Left ventricle myocardium superior (tissue), 1 donor: Measurements from ENCODE around the gene ADAM33. TPM values are rescaled to one million over a fixed set of nuclear protein-coding genes. Genes with fewer than 3 reads are reported as not detected.
A peak's percentile ranks its signal among the peaks of the same experiment; 100 is the strongest.

Experiments used
- ATAC-seq: fragments of 200-7000 bp; cut with Tn5 transposase; one replicate; pipeline ENCODE4 v1.9.1; 2020; ENCODE audit warnings: mild to moderate bottlenecking, moderate library complexity
- DNase-seq: peaks from one replicate; pipeline ENCODE4 v3.0.0-alpha.2; 2020
- intact Hi-C: fragments of 100-400 bp; cut with micrococcal nuclease; formaldehyde crosslinking; loops from one replicate; pipeline ENCODE4 v1.11.0; 2022
- total RNA-seq: library from RNA; stranded (reverse); fragmentation: NEBNext Ultra II Directional; extraction: Animal tissue kit (Norgen Biotek cat#: 25700); gene quantifications from one replicate; pipeline ENCODE4 v1.2.1, GENCODE V29; 2021
- donor health status: DM: no; HTN: yes; CAD: no; lungs with severe emphysema.

The ADAM33 gene
- total RNA-seq, 1 donor from 2014 or later, result 12.2 TPM

- ATAC-seq (no peak), DNase-seq (peak; percentile 26)
- intact Hi-C loops, result no loop called here
Measured at GRCh38 chr20:3673221-3674070, 8.4 kb downstream of the ADAM33 start.

GRCh38 chr20:3672547-3673171 lies 9.2 kb downstream of the ADAM33 start:
- intact Hi-C loops, result no loop called here
- DNase-seq (peak; percentile 26), ATAC-seq (no peak)

- DNase-seq, result peak; percentile 19
Measured at GRCh38 chr20:3671986-3672546, 9.7 kb downstream of the ADAM33 start.

DNA sequence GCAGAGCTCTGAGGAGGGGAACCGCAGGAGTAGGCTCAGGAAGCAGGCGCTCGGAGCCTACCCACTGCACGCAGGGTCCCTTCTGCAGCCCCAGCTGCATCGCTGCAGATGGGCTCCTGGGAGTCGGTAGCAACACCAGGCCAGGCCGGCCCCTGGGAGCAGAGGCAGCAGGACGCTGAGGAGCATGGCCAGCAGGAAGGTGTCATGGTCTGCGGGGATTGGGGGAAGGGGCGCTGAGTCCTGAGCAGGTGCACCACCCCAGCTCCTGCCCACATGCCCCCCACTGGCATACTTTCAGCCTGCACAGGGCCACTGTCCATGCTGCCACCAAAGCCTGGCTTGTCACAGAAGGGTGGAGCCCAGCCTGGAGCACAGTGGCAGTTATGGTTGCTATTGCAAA lies 10.9 kb downstream of the ADAM33 start:
- DNase-seq, result peak; percentile 22
- intact Hi-C loops, result no loop called here
- ATAC-seq, result no peak

More at GRCh38 chr20:3671986-3672546, 9.7 kb downstream of the ADAM33 start:
- ATAC-seq, result no peak
- intact Hi-C loops, result no loop called here

- intact Hi-C loops, result no loop called here
- DNase-seq, result no peak
Measured at GRCh38 chr20:3670511-3670910, 11.3 kb downstream of the ADAM33 start.

GRCh38 chr20:3669710-3670367 lies 12.0 kb downstream of the ADAM33 start:
- peak; percentile 14 for DNase-seq
- intact Hi-C loops, result no loop called here
- peak; percentile 29 for ATAC-seq

More at GRCh38 chr20:3670511-3670910, 11.3 kb downstream of the ADAM33 start:
- ATAC-seq, result no peak

GRCh38 chr20:3667434-3668037 lies 14.3 kb downstream of the ADAM33 start:
- intact Hi-C loops, result no loop called here
- DNase-seq (peak; percentile 15), ATAC-seq (no peak)

- no peak for ATAC-seq
- intact Hi-C loops, result no loop called here
- DNase-seq, result no peak
Measured at GRCh38 chr20:3663858-3664257, 18.0 kb downstream of the ADAM33 start.

DNA sequence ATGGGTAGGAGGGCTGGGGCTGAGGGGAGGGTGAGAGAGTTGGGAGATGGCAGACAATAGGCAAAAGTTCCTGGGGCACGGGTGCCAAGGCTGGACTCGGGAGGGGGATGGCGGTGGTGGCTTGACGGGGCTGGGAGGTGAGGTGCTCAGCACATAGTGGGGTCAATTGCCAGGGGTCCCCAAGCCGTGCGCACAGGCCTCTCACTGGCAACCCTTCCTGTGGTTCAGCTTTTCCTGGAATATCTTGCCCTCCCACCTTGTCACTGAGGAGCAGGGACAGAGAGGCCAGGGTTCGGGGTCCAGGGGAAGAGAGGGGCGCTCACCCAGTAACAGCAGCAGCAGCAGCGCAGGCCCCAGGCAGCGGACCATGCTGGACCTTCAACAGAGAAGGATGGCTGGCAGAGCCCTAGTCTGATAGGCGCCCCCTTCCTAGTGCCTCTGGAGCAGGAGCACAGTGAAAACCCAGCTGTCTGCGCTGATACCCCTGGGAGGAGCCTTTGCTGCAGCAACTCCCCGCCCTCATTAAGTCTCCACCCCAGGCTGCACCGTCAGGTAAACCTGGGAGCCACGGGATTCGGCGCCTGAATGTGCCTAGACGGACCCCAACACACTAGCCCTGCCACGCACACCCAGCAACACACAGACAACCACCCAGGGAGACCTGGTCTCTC lies 18.6 kb downstream of the ADAM33 start, which contains the start of gene GFRA4:
Gene GFRA4, minus strand, starts transcription at position 369 of the 671 bp plus-strand sequence. Its CDS starts 0 bp downstream, at position 369.
- intact Hi-C loops, result no loop called here
- ATAC-seq, result no peak
- peak; percentile 16 for DNase-seq

DNA sequence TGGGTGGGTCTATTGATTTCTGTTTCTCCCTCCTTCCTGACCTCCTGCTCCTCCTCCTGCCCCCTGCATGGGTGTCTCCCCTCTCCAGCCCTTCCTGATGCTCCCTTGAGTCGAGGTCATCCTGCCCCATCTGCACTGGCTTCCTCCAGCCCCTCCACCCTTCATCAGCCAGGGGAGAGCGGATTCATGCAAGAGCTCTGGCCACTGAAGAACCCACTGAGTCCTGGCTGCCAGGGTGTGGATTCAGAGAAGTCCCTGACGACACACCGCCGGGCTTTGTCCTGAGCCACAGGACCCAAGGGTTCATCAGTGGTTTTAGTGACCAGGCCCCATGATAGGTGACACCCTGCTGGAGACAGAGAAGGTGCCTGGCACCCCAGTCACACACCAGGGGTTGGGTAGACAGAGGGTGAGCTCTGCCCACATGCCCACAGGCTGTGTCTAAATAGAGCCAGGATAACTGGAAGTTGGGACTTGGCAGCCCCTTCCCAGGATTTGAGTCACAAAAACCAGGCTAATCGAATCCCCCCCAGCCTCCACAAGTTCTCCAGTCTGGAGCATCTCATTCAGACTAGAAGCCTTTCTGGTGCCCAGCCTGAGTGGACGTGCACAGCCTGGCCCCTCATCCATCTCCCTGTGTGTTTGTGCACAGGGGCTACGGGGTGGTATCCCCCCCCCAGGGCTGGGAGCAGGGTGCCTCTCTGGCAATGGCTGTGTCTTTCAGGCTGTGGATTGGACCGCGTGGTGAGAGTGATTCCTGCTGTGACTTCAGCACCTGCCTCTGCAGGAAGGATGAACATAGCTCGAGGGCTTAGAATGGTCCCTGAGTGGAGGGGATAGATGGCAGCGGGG lies 19.8 kb downstream of the ADAM33 start:
- DNase-seq (no peak), ATAC-seq (no peak)
- intact Hi-C loops, result no loop called here

DNA sequence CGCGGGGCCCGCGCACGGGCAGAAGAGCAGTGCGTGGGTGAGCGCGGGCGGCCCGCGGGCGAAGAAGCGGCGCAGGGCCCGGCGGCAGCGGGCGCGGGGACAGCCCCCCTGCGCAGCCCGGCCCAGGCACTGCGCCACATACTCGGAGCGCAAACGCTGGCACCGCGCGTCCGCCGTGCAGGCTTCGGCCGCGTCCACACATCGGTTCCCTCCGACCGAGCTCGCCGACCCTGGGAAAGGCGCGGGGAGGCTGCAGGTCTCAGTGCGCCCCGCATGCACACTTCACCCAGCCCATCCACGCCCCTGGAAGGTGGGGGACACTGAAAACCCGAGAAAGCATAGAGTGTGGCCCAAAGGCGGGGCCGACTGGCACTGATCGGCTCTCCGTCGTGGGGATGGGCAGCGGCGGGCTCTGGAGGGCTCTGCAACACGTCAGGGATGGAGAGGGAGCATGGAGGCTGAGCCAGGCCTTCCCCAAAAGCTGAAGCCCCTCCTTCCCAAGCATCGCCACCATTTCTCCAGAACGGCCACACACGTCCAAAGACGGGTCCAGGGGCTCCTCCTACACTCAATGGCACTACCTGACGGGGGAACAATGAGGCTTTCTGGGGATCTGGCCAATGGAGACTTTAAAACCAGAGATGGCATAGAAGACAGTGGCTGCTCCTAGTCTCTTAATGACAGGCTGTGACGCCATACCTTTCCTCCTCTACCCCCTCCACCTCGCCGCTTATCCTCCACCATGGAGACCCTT lies 20.6 kb downstream of the ADAM33 start:
- DNase-seq (peak; percentile 31), ATAC-seq (peak; percentile 38)
- intact Hi-C loops, result no loop called here

DNA sequence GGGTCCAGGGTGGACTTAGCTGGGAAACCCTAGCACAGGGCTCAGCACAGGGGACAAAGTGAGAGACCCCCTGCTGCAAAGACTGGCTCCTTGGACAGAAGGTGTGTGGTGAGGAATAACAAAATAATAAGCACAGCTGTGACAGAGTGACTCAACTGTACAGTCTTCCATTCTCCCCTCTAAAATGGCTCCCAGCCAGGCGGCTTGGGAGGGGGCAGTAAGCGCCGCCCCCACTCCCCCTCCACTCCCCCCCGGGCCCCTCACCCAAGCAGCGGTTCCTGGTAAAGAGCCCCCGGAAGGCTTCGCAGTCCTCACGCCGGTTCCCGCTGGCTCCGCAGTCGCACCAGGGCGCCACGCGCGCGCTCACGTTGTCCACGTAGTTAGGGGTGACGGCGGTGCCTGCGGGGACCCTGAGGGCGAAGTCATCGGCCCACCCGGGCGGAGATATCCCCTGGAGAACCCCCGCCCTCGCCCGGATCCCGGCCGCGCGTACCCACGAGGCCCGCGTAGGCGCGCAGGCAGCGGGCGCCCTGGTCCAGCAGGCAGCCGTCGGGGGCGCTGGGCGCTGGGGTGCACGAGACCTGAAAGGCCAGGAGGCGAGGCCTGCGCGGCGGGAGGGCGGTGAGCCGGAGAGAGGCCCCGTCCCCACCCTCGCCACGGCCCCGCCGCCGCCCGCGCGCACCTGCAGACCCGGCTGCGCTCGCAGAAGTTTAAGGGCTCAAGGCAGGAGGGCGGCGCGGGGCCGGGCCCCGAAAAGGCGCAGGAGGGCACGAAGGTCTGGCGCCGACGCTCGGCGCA lies 21.3 kb downstream of the ADAM33 start:
- DNase-seq, result peak; percentile 23
- intact Hi-C loops, result no loop called here
- ATAC-seq, result no peak

DNA sequence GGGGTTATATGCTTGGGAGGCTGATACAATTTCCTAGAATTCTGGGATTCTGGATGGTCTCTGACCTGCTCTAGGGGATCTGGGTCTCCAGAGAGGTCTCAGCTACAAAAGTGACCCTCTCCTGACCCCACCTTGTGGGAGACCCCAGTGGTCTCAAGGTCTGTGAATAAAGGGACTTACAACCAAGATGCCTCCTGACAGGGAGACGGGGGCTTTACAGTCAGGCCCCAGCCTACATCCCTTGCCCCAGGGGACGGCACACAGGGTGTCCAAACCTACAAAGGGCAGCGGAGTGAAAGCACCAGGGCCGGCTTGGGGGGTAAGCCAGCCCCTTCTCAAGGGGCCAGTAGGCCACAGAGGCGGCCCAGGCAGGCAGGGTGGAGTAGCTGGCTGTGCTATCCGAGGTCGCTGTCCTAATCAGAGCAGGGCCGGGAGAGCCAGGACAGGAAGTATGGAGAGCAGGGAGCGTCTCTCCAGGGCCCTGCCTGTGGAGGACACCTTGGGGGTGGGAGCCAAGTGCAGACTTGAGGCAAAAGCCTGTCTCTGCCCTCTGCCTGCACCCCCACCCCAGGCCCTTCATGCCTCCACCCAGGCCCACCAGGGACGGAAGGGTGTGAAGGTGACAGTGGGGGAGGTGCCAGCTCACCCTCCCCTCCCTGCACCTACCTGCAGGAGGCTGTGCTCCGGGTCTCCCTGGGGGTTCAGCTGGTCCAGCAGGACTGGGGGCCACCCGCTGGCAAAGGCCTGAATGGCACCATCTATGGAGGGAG lies 22.1 kb downstream of the ADAM33 start:
- ATAC-seq (no peak), DNase-seq (no peak)
- intact Hi-C loops, result no loop called here

DNA sequence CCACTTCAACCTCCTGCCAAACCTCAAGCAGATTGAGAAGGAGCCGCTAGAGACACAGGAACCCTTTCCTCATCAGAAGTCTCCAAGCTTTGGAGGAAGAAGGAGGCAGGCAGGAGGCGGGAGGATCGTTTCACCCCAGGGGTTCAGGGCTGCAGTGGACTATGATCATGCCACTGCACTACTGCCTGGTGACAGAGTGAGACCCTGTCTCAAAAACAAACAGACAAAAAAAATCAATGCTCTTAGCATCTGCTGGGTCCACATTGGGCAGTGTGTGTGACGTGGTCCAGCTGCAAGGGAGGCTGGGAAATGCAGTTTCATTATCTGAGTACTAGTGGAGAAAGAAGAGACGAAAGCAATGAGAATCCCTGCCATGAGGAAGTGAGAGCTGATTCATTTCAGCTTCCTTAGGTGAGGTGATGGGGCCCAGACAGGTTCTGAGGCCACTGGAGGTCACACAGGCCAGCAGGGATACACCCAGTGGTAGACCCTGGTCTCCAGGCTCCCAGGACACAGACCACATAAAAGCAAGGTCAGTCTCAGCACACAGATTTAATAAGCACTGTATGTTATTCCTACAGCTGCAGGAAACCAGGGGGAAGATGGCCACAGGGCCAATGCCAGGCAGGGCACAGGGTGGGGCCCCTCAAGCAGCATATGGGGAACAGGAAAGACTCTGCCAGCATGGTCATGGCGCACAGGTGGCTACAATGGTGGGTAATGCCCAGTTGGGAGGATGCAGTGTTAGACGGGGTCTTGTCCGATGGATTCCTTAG lies 22.9 kb downstream of the ADAM33 start:
- no peak for ATAC-seq
- DNase-seq, result no peak
- intact Hi-C loops, result no loop called here
